Liver (tissue), 3 donors: ENCODE results near the gene HSD3B2.

Experiments used
- EGR1 ChIP-seq, 2 donors: IDR thresholded peaks; 2 replicates each; pipeline ENCODE4 v1.6.1; 2016 to 2018; ENCODE audit warnings: antibody characterized with exemption in 2 of 2, low read depth in 2 of 2
- GABPA ChIP-seq, 2 donors: IDR thresholded peaks in 1 of 2; conservative IDR thresholded peaks in 1 of 2; 2 replicates each; pipeline ENCODE4 v1.6.1; 2016; ENCODE audit warnings: antibody characterized with exemption in 2 of 2, mild to moderate bottlenecking in 1 of 2, moderate library complexity in 1 of 2
- JUND ChIP-seq, 2 donors: IDR thresholded peaks; 2 replicates each; pipeline ENCODE4 v1.6.1; 2016; ENCODE audit warnings: antibody characterized with exemption in 2 of 2
- MAX ChIP-seq: IDR thresholded peaks from 2 replicates; pipeline ENCODE4 v1.6.1; 2016; ENCODE audit warnings: antibody characterized with exemption
- SP1 ChIP-seq: IDR thresholded peaks from 2 replicates; pipeline ENCODE4 v1.6.1; 2018; ENCODE audit warnings: antibody characterized with exemption, mild to moderate bottlenecking
- TAF1 ChIP-seq: conservative IDR thresholded peaks from 2 replicates; pipeline ENCODE4 v1.6.1; 2016; ENCODE audit warnings: antibody characterized with exemption, mild to moderate bottlenecking
- TF ChIP-seq, protein P1 (sequence below): fragments of 150-350 bp; IDR thresholded peaks from 2 replicates; pipeline ENCODE4 v1.5.1; 2017; ENCODE audit warnings: improper control_type of control experiment, low read depth, low read length; ENCODE audit not compliant: missing input control
- TF ChIP-seq, protein P2 (sequence below): IDR thresholded peaks from 2 replicates; pipeline ENCODE4 v1.6.1; 2016; ENCODE audit warnings: antibody characterized with exemption, mild to moderate bottlenecking
- donor health status: healthy.
- donor health status: healthy.

DNA sequence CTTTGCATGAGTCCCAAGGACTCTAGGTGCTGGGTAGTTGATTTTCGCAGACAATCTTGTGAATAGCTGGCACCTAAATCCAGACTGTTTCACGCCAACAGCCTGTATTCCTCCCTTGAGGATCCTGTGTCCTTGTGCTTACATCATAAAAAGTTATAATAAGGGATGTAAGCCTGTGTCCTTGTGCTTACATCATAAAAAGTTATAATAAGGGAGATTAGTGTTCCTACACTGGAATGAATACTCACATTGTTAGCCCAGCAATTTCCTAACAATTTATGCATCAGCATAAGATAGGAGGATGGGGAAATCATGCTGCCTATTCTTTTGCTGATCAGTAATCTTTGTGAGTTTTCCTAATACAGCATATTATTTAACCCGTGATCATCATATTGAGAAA is 4.0 kb upstream of the HSD3B2 start:
- TF ChIP-seq, protein P1, sequence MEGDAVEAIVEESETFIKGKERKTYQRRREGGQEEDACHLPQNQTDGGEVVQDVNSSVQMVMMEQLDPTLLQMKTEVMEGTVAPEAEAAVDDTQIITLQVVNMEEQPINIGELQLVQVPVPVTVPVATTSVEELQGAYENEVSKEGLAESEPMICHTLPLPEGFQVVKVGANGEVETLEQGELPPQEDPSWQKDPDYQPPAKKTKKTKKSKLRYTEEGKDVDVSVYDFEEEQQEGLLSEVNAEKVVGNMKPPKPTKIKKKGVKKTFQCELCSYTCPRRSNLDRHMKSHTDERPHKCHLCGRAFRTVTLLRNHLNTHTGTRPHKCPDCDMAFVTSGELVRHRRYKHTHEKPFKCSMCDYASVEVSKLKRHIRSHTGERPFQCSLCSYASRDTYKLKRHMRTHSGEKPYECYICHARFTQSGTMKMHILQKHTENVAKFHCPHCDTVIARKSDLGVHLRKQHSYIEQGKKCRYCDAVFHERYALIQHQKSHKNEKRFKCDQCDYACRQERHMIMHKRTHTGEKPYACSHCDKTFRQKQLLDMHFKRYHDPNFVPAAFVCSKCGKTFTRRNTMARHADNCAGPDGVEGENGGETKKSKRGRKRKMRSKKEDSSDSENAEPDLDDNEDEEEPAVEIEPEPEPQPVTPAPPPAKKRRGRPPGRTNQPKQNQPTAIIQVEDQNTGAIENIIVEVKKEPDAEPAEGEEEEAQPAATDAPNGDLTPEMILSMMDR = no peak
- TF ChIP-seq GABPA (IDR thresholded peaks at IDR 0.05 in 1 of 2, conservative IDR thresholded peaks at IDR 0.05 in 1 of 2) (no peak), EGR1 (IDR thresholded peaks at IDR 0.05; ENCODE audit: low read depth in 2 of 2) (no peak), SP1 (no peak), JUND (IDR thresholded peaks at IDR 0.05) (no peak), TAF1 (no peak), MAX (no peak)
- TF ChIP-seq, protein P2, sequence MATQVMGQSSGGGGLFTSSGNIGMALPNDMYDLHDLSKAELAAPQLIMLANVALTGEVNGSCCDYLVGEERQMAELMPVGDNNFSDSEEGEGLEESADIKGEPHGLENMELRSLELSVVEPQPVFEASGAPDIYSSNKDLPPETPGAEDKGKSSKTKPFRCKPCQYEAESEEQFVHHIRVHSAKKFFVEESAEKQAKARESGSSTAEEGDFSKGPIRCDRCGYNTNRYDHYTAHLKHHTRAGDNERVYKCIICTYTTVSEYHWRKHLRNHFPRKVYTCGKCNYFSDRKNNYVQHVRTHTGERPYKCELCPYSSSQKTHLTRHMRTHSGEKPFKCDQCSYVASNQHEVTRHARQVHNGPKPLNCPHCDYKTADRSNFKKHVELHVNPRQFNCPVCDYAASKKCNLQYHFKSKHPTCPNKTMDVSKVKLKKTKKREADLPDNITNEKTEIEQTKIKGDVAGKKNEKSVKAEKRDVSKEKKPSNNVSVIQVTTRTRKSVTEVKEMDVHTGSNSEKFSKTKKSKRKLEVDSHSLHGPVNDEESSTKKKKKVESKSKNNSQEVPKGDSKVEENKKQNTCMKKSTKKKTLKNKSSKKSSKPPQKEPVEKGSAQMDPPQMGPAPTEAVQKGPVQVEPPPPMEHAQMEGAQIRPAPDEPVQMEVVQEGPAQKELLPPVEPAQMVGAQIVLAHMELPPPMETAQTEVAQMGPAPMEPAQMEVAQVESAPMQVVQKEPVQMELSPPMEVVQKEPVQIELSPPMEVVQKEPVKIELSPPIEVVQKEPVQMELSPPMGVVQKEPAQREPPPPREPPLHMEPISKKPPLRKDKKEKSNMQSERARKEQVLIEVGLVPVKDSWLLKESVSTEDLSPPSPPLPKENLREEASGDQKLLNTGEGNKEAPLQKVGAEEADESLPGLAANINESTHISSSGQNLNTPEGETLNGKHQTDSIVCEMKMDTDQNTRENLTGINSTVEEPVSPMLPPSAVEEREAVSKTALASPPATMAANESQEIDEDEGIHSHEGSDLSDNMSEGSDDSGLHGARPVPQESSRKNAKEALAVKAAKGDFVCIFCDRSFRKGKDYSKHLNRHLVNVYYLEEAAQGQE = no peak
